ENCODE measurements around the gene PANX2. TPM values are rescaled to one million over a fixed set of nuclear protein-coding genes. Genes with fewer than 3 reads are reported as not detected.
"Not testable (repeated sequence)": the region's sequence is repeated elsewhere in the genome, so short reads cannot be mapped to it uniquely, and the experiment has no call there.

The PANX2 gene
- total RNA-seq, 4 donors from 2014 or later: 0.40 to 0.83 TPM; not detected in 2

DNA sequence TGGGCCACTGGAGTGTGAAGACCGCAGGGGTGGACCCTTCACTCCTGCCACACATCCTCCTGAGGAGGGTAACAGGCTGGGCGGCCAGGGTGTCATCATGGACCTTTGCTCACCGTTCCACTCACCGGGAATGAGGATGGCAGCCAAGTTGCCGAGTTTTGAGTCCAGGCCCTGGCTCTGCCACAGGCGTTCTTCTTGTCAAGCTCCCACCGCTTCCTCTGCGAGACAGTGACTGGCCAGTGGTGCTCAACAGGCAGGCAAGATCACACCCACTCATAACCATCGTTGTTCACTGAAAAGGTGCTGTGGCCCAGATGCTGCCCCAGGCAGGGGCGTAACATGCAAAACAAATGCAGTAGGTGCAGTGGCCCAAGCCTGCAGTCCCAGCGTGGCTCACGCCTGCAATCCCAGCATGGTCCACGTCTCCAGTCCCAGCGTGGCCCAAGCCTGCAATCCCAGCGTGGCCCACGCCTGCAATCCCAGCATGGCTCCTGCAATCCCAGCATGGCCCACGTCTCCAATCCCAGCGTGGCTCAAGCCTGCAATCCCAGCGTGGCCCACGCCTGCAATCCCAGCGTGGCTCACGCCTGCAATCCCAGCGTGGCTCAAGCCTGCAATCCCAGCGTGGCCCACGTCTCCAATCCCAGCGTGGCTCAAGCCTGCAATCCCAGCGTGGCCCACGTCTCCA lies 5.0 kb upstream of the PANX2 start:
- no peak for ATAC-seq
- DNase-seq: no peak

DNA sequence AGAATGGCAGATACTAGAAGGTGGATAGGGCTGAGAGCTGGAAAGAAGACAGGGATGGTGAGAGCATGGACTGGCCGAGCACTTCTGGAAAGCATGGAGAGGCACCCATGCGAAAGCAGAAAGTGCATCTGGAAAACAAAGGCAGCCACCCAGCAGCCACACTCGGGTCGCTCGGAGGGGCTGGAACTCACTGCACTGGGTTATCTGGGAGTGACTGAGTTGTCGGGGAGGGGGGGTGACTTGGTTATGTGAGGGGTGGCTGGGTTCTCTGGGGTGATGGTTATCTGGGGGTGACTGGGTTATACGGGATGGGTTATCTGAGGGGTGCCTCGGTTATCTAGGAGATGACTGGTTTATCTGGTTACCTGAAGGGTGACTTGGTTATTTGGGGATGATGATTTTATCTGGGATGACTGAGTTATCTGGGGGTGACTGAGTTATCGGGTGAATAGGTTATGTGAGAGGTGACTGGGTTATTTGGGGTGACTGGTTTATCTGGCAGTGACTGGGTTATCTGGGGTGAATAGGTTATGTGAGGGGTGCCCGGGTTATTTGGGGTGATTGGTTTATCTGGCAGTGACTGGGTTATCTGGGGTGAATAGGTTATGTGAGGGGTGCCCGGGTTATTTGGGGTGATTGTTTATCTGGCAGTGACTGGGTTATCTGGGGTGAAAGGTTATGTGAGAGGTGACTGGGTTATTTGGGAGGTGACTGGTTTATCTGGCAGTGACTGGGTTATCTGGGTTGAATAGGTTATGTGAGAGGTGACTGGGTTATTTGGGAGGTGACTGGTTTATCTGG lies 2.6 kb upstream of the PANX2 start:
- H3K4me1 ChIP-seq: no peaks in the 10 kb centered on the region
- intact Hi-C loops (cut with DNase I; ENCODE audit: low total_unique reads): no loop called here
- no peak for ATAC-seq
- DNase-seq: no peak
- H3K4me3 ChIP-seq: no peak overlapping the region
- no peaks in the 10 kb centered on the region for H3K9me3 ChIP-seq
- in situ Hi-C loops (cut with MboI; ENCODE audit: low sequenced_read_pairs in 4 of 4): no loop called here
- peaks cover 18 to 27% (median 24%) of the 10 kb centered on the region in 3 donors for H3K27me3 ChIP-seq
- TF ChIP-seq POLR2A (IDR thresholded peaks at IDR 0.05) (no peak), CTCF (IDR thresholded peaks at IDR 0.05 in 4 of 5, conservative IDR thresholded peaks at IDR 0.05 in 1 of 5) (no peak)
- H3K36me3 ChIP-seq: no peaks in the 10 kb centered on the region
- no peak overlapping the region for H3K27ac ChIP-seq

More for the DNA sequence above, 5.0 kb upstream of the PANX2 start:
- H3K27me3 ChIP-seq: peaks cover 9 to 15% (median 11%) of the 10 kb centered on the region in 3 donors
- no peak overlapping the region for H3K27ac ChIP-seq
- no peaks in the 10 kb centered on the region for H3K36me3 ChIP-seq
- in situ Hi-C loops (cut with MboI; ENCODE audit: low sequenced_read_pairs in 4 of 4) (no loop called here), intact Hi-C loops (cut with DNase I; ENCODE audit: low total_unique reads) (no loop called here)
- no peaks in the 10 kb centered on the region for H3K4me1 ChIP-seq
- no peaks in the 10 kb centered on the region for H3K9me3 ChIP-seq
- H3K4me3 ChIP-seq: no peak overlapping the region
- TF ChIP-seq CTCF (IDR thresholded peaks at IDR 0.05 in 4 of 5, conservative IDR thresholded peaks at IDR 0.05 in 1 of 5) (no peak), POLR2A (IDR thresholded peaks at IDR 0.05) (no peak)

GRCh38 chr22:50168490-50169180 lies 1.9 kb upstream of the PANX2 start:
- ATAC-seq; H3K4me1 ChIP-seq; H3K27ac ChIP-seq; DNase-seq; intact Hi-C loops (cut with DNase I; ENCODE audit: low total_unique reads); H3K36me3 ChIP-seq; H3K4me3 ChIP-seq; H3K9me3 ChIP-seq; in situ Hi-C loops (cut with MboI; ENCODE audit: low sequenced_read_pairs in 4 of 4): not testable (repeated sequence)
- H3K27me3 ChIP-seq: peaks cover 18 to 27% (median 24%) of the 10 kb centered on the region in 3 donors

DNA sequence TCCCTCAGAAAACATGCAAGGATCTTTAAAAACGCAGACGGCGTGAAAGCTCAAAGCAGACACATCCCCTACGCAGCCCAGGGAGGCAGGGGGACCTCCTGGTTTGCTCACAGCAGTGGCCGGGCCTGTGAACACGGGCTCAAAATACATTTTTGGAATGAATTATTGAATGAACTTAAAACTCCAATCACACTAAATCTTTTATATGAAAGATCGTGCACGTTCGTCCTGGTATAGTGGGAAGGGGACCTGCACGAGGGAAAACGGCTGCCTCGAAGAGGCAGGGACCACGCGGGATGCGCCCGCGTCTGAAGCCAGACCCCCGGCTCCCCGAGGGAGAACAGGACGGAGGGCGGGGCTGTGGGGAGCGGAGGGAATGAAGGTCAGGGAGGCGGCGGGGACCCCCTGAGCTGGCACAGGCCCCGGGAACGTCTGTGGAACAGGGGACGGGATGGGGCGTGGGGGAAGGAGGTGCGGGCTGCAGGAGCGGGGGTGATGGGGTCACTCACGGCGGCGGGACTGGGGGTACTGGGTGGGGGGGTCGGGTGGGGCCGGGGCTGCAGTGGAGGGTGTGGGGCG lies 1.3 kb upstream of the PANX2 start:
- Histone ChIP-seq H3K36me3 (no peaks in the 10 kb centered on the region), H3K9me3 (no peaks in the 10 kb centered on the region), H3K4me1 (no peaks in the 10 kb centered on the region), H3K27me3 (peaks cover 18 to 27% (median 24%) of the 10 kb centered on the region in 3 donors), H3K4me3 (peak overlapping the region in 3 of 4 donors; percentile 40 to 50 (median 42)), H3K27ac (no peak overlapping the region)
- intact Hi-C loops (cut with DNase I; ENCODE audit: low total_unique reads): no loop called here
- no peak for TF ChIP-seq POLR2A (IDR thresholded peaks at IDR 0.05)
- no peak for TF ChIP-seq CTCF (IDR thresholded peaks at IDR 0.05 in 4 of 5, conservative IDR thresholded peaks at IDR 0.05 in 1 of 5)
- no peak for ATAC-seq
- DNase-seq: no peak
- in situ Hi-C loops (cut with MboI; ENCODE audit: low sequenced_read_pairs in 4 of 4): no loop called here

Measured in gastrocnemius medialis (tissue), 4 donors.